Testis (tissue), 3 donors: ENCODE measurements around the gene GOLGA7B. TPM values are rescaled to one million over a fixed set of nuclear protein-coding genes. Genes with fewer than 3 reads are reported as not detected.

ENCODE experiments used
- DNase-seq: peaks from one replicate; pipeline ENCODE4 v3.0.0-alpha.2; 2019
- H3K27ac ChIP-seq, 2 donors: fragments of 200-600 bp; sonication (generic); one replicate each; pipeline ENCODE4 v1.5.1; 2019
- H3K27me3 ChIP-seq: fragments of 200-600 bp; sonication (generic); one replicate; pipeline ENCODE4 v1.5.1; 2019
- H3K36me3 ChIP-seq: fragments of 200-600 bp; sonication (generic); one replicate; pipeline ENCODE4 v1.5.1; 2017; ENCODE audit warnings: low read depth; ENCODE audit errors: missing control alignments
- H3K4me1 ChIP-seq: fragments of 200-600 bp; sonication (generic); one replicate; pipeline ENCODE4 v1.5.1; 2019
- H3K4me3 ChIP-seq, 2 donors: fragments of 200-600 bp; sonication (generic); one replicate each; pipeline ENCODE4 v1.5.1; 2017 to 2019
- H3K9me3 ChIP-seq: fragments of 200-600 bp; sonication (generic); one replicate; pipeline ENCODE4 v1.5.1; 2017
- CTCF ChIP-seq, 3 experiments: fragments of 450-650 bp in 2 of 3; fragments of 200-600 bp in 1 of 3; sonication (generic) in 1 of 3; IDR thresholded peaks; one replicate each; pipeline ENCODE4 v1.5.1; 2016 to 2019; ENCODE audit warnings: antibody characterized with exemption in 3 of 3, mild to moderate bottlenecking in 2 of 3, moderate library complexity in 1 of 3
- POLR2A ChIP-seq: fragments of 450-650 bp; IDR thresholded peaks from one replicate; pipeline ENCODE4 v1.6.1; 2017; ENCODE audit warnings: antibody characterized with exemption, mild to moderate bottlenecking, moderate library complexity
- WGBS, 2 donors: methylation state at CpG; one replicate each; pipeline ENCODE4 v1.1.5; 2018; 5-methylcytosine and 5-hydroxymethylcytosine counted together
- intact Hi-C: fragments of 100-400 bp; cut with DNase I; formaldehyde crosslinking; loops from one replicate; pipeline ENCODE4 v1.15.1; 2023; ENCODE audit warnings: low total_unique reads
- polyA plus RNA-seq: library from polyadenylated mRNA; stranded (reverse); fragments of 350-450 nt; fragmentation: Illumina TruSeq; extraction: RNeasy Lipid Tissue Mini Kit (QIAGEN cat#74804); gene quantifications from one replicate; pipeline ENCODE4 v1.2.3, GENCODE V29; 2014; ENCODE audit warnings: low read depth, low replicate concordance; ENCODE audit not compliant: insufficient read depth
- total RNA-seq, 2 donors: library from RNA; depleted of rRNA; stranded (reverse); fragments of >200 nt; gene quantifications; one replicate each; pipeline ENCODE4 v1.2.3, GENCODE V29; 2016

Gene GOLGA7B
- total and polyA plus RNA-seq, 3 donors from 2014 or later: 1.1 to 1.3 (median 1.1) TPM

GRCh38 chr10:97891497-97892167, 42.0 kb downstream of the GOLGA7B start:
- Histone ChIP-seq H3K4me1 (no peaks in the 10 kb centered on the region), H3K27me3 (no peaks in the 10 kb centered on the region), H3K27ac (no peak overlapping the region), H3K36me3 (no peaks in the 10 kb centered on the region), H3K4me3 (no peak overlapping the region), H3K9me3 (no peaks in the 10 kb centered on the region)
- 67 to 85% methylated on average over 14 to 17 of the region's 17 CpGs for WGBS, 2 donors
- intact Hi-C loops: no loop called here
- no peak for DNase-seq
- TF ChIP-seq POLR2A (no peak), CTCF (IDR thresholded peaks at IDR 0.05) (no peak)

DNA sequence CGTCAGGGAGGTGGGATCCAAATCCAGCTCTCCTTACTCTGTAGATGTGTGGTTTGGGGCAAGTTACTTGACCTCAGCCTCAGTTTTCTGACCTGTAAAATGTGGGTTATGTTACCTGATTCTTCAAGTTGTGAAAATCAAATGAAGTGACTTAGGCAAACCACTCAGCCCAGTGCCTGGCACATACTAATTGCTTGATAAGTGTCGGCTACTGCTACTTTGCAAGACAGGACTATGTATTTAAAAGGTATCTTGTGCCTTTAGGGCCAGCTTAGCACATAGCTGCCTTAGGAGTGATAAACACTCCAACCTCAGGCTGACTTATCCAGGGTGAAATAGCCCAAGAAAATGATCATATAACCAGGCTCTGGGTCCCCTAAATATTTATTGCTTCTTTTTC, 42.9 kb downstream of the GOLGA7B start:
- 95 to 97% methylated on average over 2 of the region's 2 CpGs for WGBS, 2 donors

DNA sequence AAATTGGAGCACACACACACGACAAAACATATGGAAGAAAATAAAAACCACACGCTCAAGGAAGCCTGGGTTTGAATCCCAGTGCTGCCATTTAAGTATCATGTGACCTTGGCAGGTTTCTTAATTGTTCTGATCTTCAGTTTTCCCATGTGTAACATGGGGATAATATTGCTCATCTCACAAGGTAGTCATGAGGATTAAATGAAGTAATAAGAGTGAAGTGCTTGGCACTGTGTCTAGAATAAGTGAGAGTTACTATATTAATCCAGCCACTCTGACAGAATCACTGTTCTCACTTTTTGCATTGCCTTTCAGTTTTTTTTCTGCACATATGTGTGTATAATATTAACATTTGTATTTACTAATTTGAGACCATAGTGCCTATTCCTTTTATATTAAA, 43.3 kb downstream of the GOLGA7B start:
- Histone ChIP-seq H3K27me3 (no peaks in the 10 kb centered on the region), H3K9me3 (no peaks in the 10 kb centered on the region), H3K36me3 (no peaks in the 10 kb centered on the region), H3K4me1 (no peaks in the 10 kb centered on the region), H3K27ac (no peak overlapping the region), H3K4me3 (no peak overlapping the region)
- no peak for DNase-seq
- intact Hi-C loops: no loop called here
- TF ChIP-seq POLR2A: no peak
- no peak for TF ChIP-seq CTCF (IDR thresholded peaks at IDR 0.05)
- WGBS, 2 donors: 77 to 91% methylated on average over 2 of the region's 2 CpGs

More for the DNA sequence above, 42.9 kb downstream of the GOLGA7B start:
- intact Hi-C loops: no loop called here
- Histone ChIP-seq H3K36me3 (no peaks in the 10 kb centered on the region), H3K4me1 (no peaks in the 10 kb centered on the region), H3K27me3 (no peaks in the 10 kb centered on the region), H3K27ac (no peak overlapping the region), H3K9me3 (no peaks in the 10 kb centered on the region), H3K4me3 (no peak overlapping the region)
- TF ChIP-seq POLR2A: no peak
- TF ChIP-seq CTCF (IDR thresholded peaks at IDR 0.05): no peak
- no peak for DNase-seq

- intact Hi-C loops: no loop called here
- no peaks in the 10 kb centered on the region for H3K36me3 ChIP-seq
- WGBS, 2 donors: 85 to 90% methylated on average over 3 of the region's 3 CpGs
These were observed 44.4 kb downstream of the GOLGA7B start for GRCh38 chr10:97894092-97894491.

More at GRCh38 chr10:97894092-97894491, 44.4 kb downstream of the GOLGA7B start:
- Histone ChIP-seq H3K27ac (no peak overlapping the region), H3K27me3 (no peaks in the 10 kb centered on the region), H3K4me1 (no peaks in the 10 kb centered on the region), H3K4me3 (no peak overlapping the region), H3K9me3 (no peaks in the 10 kb centered on the region)
- no peak for DNase-seq
- TF ChIP-seq CTCF (IDR thresholded peaks at IDR 0.05) (no peak), POLR2A (no peak)
